ENCODE measurements around the gene MYG1.
"Not testable (repeated sequence)": the region's sequence is repeated elsewhere in the genome, so short reads cannot be mapped to it uniquely, and the experiment has no call there.

Gene MYG1

GRCh38 chr12:53287741-53288216, 11.7 kb upstream of the MYG1 start:
- DNase-seq (ENCODE audit: low spot score): peak; percentile 42

- no peak for DNase-seq (ENCODE audit: low spot score)
These were observed 11.2 kb upstream of the MYG1 start for GRCh38 chr12:53288322-53288721.

- no peak for DNase-seq (ENCODE audit: low spot score)
These were observed 9.6 kb upstream of the MYG1 start for GRCh38 chr12:53289891-53290290.

GRCh38 chr12:53290661-53291060, 8.8 kb upstream of the MYG1 start:
- DNase-seq (ENCODE audit: low spot score): no peak

DNA sequence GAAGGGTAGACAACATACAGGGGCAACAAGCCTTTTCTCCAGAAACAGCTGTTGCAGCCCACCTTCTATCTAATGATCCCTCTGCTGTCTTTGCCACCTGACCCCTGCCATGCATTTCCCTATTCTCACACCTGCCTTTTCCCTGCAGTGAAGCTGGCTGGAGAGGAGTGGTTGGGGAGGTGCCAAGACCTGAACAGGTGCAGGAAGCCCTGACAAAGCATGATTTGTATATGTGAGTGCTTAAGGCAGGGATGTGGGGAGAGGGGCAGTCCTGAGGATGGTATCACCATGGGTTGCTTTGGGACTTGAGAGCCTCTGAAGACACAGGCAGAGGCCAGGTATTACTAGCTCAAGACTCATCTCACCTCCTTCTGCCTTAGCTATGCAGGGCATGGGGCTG, 7.1 kb upstream of the MYG1 start:
- no peak for DNase-seq (ENCODE audit: low spot score)

GRCh38 chr12:53295070-53295890, 4.2 kb upstream of the MYG1 start, which contains the start of gene PFDN5:
Gene PFDN5 (plus strand): TSS chr12:53295542. CDS start chr12:53295568, 26 bp downstream.
- peak; percentile 88 for DNase-seq (ENCODE audit: low spot score)

- no peak for DNase-seq (ENCODE audit: low spot score)
These were observed 3.6 kb upstream of the MYG1 start for GRCh38 chr12:53295891-53296219.

DNA sequence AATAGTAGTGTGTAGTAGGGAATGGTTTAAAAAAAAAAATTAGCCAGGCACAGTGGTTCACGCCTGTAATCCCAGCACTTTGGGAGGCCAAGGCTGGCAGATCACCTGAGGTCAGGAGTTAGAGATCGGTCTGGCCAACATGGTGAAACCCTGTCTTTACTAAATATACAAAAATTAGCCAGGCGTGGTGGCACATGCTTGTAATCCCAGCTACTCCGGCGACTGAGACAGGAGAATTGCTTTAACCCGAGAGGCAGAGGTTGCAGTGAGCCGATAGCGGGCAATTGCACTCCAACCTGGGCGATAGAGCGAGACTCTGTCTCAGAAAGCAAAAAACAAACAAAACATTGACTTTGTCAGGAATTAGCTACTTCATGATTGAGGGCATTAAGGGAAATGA, 2.4 kb upstream of the MYG1 start:
- not testable (repeated sequence) for DNase-seq (ENCODE audit: low spot score)

GRCh38 chr12:53298164-53298563, 1.3 kb upstream of the MYG1 start:
- no peak for DNase-seq (ENCODE audit: low spot score)

DNA sequence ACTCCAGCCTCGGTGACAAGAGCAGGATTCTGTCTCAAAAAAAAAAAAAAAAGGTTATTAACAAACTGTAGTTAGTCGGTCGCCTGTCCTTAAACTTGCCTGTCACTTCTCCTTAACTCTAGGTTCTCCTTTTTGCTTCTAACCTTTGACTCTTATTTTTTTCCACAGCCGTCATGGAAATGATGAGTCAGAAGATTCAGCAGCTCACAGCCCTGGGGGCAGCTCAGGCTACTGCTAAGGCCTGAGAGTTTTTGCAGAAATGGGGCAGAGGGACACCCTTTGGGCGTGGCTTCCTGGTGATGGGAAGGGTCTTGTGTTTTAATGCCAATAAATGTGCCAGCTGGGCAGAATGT, 418 bp upstream of the MYG1 start:
- no peak for DNase-seq (ENCODE audit: low spot score)

DNA sequence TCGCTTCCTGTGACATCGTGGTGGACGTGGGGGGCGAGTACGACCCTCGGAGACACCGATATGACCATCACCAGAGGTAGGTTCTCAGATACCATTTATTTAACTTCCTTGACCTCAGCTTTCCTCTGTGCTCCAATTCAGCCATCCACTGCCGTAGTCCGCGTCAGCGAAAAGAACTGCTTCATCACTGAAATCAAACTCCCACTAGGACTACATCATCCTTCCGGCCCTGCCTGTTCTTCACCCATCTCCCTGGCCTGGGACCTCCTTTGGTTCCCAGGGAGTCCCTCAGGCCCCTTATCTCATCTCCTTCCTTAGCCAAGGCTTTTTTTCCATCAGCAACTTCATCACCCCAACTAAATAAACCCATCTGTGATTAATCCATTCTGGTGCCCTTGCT, 692 bp downstream of the MYG1 start:
- DNase-seq (ENCODE audit: low spot score): no peak

- no peak for DNase-seq (ENCODE audit: low spot score)
These were observed 3.4 kb downstream of the MYG1 start for GRCh38 chr12:53302903-53303302.

- DNase-seq (ENCODE audit: low spot score): no peak
These were observed 7.3 kb downstream of the MYG1 start for GRCh38 chr12:53306826-53307225.

GRCh38 chr12:53308276-53308675, 8.8 kb downstream of the MYG1 start:
- no peak for DNase-seq (ENCODE audit: low spot score)

- DNase-seq (ENCODE audit: low spot score): no peak
These were observed 14.5 kb downstream of the MYG1 start for GRCh38 chr12:53313996-53314395.

DNA sequence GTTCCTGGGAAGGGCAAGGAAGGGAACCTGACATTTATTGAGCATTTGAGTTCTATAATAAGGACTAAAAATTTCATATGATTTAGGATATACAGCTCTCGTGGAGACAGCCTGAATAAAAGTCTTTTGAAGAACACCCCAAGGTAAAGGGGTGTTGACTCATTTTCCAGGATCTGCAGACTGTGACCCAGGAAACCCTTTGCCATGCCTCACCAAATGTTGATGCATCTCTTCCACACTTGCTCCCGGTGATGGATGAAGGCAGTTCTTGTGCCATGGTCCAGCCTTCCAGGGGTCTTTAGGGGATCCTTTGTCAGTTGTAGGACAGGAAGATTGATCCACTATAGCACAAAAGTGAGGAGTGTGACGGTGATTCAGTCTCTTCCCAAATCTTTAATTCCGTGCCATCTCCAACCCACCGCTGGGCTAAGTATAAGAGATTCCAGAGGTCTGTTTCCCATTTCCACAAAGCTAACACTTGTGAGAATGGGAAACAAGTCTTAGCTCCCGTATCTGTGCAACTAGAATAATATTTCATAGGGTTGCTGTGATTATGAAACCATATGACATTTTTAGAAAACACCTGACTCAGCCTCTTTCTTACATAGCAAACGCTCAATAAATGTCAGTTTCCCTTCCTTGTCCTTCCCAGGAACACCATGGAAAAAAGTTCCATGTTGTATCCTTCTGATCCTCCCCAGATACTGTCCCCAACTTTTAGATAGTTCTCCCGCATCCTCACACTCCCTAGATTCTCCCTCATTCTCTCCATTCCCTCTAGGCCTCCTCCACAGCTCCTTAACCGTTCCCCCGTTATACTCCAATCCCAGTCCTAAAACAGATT, 21.1 kb downstream of the MYG1 start:
- DNase-seq (ENCODE audit: low spot score): no peak

DNA sequence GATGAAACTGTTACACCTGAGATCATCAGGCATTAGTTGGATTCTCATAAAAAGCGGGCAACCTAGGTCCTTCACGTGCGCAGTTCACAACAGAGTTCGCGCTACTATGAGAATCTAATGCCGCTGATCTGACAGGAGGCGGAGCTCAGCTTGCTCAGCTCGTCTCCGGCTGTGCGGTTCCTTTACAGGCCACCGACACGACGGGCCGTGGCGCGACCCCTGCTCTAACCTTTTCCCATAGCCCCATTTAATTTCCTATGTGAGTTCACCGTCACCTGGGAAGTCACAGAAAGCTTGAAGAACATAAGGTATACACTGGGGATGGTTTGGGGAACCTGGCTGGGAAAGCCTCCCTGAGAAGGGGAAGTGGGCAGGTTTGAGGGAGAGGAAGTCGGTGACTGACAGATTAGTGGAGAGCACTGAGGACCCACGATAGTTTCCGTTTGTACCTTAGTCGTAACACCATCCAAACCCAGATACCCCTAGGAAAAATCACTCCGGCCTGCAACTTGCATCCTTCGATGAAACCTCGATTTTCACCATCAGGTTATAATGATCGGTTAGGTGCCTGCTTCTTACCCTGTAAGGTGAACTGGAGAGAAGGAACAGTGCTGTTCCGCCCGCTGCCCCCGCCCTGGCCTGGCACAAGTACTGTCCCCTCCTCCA, 24.8 kb downstream of the MYG1 start:
- DNase-seq (ENCODE audit: low spot score): peak; percentile 80

DNA sequence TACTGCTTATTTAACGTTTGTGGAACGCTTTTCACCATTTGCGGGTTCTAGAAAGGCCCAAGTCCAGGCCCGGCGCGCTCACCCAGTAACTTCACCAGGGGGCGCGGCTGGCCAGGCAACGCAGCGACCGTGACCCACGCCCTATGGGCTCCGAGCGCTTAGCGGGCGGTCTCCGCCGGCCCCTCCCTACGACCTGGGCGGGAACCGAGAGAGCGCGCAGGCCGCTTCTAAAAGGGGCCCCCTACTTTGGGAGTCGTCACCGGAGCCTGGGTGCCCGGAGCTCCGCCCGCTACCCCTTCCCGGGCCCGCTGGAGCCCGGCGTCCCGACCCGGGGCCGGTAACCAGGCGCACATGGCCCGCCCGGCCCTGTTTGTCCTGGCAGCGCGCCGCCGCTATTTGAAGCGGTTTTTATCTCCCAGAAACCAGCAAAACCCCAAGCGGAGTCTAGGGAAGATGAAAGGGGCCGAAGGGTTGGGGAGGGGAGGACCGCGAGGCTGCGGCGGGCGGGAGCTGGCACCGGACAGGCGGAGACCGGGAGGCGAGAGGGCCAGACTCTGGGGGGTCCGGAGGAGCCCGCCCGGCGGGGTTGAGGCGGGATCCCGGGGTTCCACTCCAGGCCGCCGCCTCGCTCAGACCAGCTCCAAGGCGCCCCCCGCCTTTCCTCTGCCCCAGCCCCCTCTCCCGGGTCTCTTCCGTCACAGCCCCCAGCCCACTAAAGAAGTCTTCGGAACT, 25.4 kb downstream of the MYG1 start:
- DNase-seq (ENCODE audit: low spot score): peak; percentile 92

DNA sequence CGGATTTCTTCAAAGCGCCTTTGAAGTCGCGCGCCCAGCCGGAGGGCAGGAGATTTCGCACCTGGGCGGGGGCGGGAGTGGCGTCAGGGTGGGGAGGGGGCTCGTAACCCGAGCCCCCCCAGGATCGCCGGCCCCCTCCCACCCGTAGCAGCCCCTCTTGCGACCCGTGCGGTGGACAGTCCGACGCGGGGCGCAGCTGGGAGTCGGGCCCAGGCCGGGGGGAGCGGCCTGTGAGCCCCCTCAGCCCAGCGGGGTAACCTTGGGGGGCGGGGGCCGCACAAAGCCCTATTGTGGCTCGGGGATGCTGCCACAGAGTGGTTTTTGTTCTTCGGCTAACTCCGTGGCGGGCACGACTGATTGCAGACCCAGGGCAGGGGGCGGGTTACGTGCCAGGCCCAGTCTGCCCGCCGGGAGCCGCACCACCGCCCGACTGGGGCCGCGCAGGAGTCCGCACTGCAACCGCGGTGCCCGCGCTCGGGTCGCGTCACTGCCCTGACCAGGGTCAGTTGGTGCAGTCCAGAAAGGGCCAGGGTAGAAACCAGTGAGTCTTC, 26.1 kb downstream of the MYG1 start:
- DNase-seq (ENCODE audit: low spot score): peak; percentile 87

GRCh38 chr12:53326460-53327185, 27.1 kb downstream of the MYG1 start:
- DNase-seq (ENCODE audit: low spot score): no peak

Data from pons (tissue), 1 donor.